ENCODE measurements around the gene KLF5. TPM values are rescaled to one million over a fixed set of nuclear protein-coding genes. Genes with fewer than 3 reads are reported as not detected.
"Not testable (repeated sequence)": the region's sequence is repeated elsewhere in the genome, so short reads cannot be mapped to it uniquely, and the experiment has no call there.

The KLF5 gene
- total and polyA plus RNA-seq, 9 donors, result 2.1 to 45.7 (median 6.9) TPM

DNA sequence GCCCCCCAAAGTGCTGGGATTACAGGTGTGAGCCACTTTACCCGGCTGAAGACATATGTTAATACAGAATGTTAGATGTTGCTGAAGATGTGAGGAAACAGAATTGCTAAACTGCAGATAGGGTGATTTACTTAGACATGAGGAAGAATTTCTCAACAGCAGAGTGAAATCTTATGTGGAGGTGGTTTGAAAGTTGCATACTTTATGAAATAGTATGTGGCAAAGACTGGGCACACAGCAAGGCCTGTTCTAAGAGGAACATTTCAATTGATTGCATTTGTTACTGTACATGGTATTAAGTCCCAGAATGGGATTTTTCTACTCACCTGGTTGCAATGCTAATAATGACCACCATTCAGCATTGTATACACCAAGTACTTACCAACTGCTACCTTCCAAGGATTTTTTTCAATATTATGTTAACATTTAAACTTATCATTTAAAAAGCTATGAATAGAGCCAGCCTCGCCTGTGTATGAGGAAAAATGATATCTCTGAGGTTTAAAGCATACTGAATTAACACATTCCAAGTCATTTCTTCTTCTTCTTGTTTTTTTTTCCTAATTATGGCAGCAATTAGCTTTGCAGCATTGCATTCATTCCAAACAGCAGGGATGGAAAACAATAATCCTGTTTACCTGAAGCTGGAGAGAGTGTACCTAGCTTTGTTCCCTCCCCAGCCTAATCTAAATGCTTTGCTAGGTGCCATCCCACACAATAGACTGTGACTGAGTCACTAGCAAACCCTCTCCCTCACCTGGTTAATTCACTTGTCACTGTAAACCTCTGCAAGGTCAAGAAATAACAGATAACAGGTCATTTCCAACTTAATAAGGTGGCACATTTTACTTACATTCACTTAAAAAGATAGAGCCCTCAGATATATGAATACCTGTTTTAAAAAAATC is 19.4 kb upstream of the KLF5 start:
- Histone ChIP-seq H3K27me3 (no peaks in the 10 kb centered on the region), H3K4me1 (ENCODE audit: insufficient read depth) (no peaks in the 10 kb centered on the region), H3K36me3 (no peaks in the 10 kb centered on the region), H3K27ac (no peak overlapping the region), H3K4me3 (no peak overlapping the region), H3K9me3 (no peaks in the 10 kb centered on the region)
- intact Hi-C loops (cut with DNase I), result no loop called here
- no peak for TF ChIP-seq POLR2A (IDR thresholded peaks at IDR 0.05)
- TF ChIP-seq CTCF (IDR thresholded peaks at IDR 0.05), result no peak
- no peak for TF ChIP-seq EP300 (IDR thresholded peaks at IDR 0.05)
- no peak for DNase-seq
- WGBS, 3 donors, result 82 to 84% (median 83%) methylated on average over 2 of the region's 2 CpGs

- no peaks in the 10 kb centered on the region for H3K4me1 ChIP-seq (ENCODE audit: insufficient read depth)
- no peak for DNase-seq
- no peaks in the 10 kb centered on the region for H3K36me3 ChIP-seq
- no peak overlapping the region for H3K27ac ChIP-seq
- 91 to 94% (median 93%) methylated on average over 3 of the region's 3 CpGs for WGBS, 3 donors
- H3K27me3 ChIP-seq, result no peaks in the 10 kb centered on the region
- TF ChIP-seq CTCF (IDR thresholded peaks at IDR 0.05) (no peak), EP300 (IDR thresholded peaks at IDR 0.05) (no peak), POLR2A (IDR thresholded peaks at IDR 0.05) (no peak)
- no peaks in the 10 kb centered on the region for H3K9me3 ChIP-seq
- intact Hi-C loops (cut with DNase I), result no loop called here
- H3K4me3 ChIP-seq, result no peak overlapping the region
Measured at GRCh38 chr13:73040484-73040883, 18.3 kb upstream of the KLF5 start.

DNA sequence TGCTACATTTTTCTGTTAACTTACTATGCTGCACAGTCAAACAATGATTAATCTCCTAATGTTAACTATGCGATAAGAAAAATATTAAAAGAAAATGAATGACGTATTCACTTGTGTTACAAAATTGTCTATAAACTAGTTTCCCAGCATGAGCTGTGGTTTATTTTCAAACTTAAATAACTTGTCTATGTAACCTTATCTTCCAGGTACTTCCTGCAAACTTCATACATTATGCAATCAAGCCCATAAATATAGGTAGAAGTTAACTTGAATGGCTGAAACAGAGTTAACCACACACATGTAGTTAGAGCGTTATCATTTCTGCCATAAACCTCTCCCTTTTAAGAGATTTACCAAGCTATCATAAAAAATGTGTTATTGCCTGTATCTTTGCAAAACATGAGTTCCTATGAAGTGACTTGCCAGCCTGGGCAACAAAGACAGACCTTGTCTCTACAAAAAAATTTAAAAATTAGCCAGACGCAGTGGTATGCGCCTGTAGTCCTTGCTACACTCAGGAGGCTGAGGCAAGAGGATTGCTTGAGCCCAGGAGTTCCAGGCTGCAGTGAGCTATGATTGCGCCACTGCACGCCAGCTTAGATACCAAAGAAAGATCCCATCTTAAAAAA is 17.7 kb upstream of the KLF5 start:
- Histone ChIP-seq H3K9me3 (no peaks in the 10 kb centered on the region), H3K27ac (no peak overlapping the region), H3K4me1 (ENCODE audit: insufficient read depth) (no peaks in the 10 kb centered on the region), H3K36me3 (no peaks in the 10 kb centered on the region), H3K4me3 (no peak overlapping the region), H3K27me3 (no peaks in the 10 kb centered on the region)
- no peak for DNase-seq
- intact Hi-C loops (cut with DNase I), result no loop called here
- TF ChIP-seq POLR2A (IDR thresholded peaks at IDR 0.05) (no peak), EP300 (IDR thresholded peaks at IDR 0.05) (no peak), CTCF (IDR thresholded peaks at IDR 0.05) (no peak)
- 92 to 93% (median 93%) methylated on average over 7 of the region's 7 CpGs for WGBS, 3 donors

- no peak for DNase-seq
- no peaks in the 10 kb centered on the region for H3K9me3 ChIP-seq
- no peak for TF ChIP-seq CTCF (IDR thresholded peaks at IDR 0.05)
- TF ChIP-seq POLR2A (IDR thresholded peaks at IDR 0.05), result no peak
- no peak for TF ChIP-seq EP300 (IDR thresholded peaks at IDR 0.05)
- intact Hi-C loops (cut with DNase I), result no loop called here
- 92 to 95% (median 94%) methylated on average over 6 of the region's 6 CpGs for WGBS, 3 donors
- H3K36me3 ChIP-seq, result no peaks in the 10 kb centered on the region
- H3K27ac ChIP-seq, result no peak overlapping the region
- H3K4me3 ChIP-seq, result no peak overlapping the region
- no peaks in the 10 kb centered on the region for H3K4me1 ChIP-seq (ENCODE audit: insufficient read depth)
- H3K27me3 ChIP-seq, result no peaks in the 10 kb centered on the region
Measured at GRCh38 chr13:73045031-73045430, 13.8 kb upstream of the KLF5 start.

DNA sequence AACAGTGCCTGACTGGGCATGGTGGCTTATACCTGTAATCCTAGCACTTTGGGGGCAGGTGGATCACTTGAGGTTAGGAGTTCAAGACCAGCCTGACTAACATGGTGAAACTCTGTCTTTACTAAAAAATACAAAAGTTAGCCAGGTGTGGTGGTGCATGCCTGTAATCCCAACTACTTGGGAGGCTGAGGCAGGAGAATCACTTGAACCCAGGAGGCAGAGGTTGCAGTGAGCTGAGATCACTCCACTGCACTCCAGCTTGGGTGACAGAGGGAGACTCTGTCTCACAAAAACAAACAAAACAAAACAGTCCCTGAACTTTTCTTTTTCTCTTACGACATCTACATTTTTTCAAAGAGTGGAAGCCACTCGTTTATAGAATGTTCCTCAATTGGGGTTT is 10.2 kb upstream of the KLF5 start:
- H3K4me1 ChIP-seq (ENCODE audit: insufficient read depth); H3K36me3 ChIP-seq; intact Hi-C loops (cut with DNase I); DNase-seq; H3K27ac ChIP-seq; H3K4me3 ChIP-seq; H3K9me3 ChIP-seq; H3K27me3 ChIP-seq: not testable (repeated sequence)
- WGBS, 3 donors, result 72 to 77% (median 76%) methylated on average over 2 of the region's 2 CpGs

Measured in ovary (tissue), 9 donors.